LNCaP clone FGC (cell line): ENCODE results near the gene PAM.

Experiments used
- DNase-seq: peaks from one replicate; pipeline ENCODE4 v3.0.0-alpha.2; 2011; ENCODE audit warnings: low read depth
- H3K4me3 ChIP-seq: 2 replicates; pipeline ENCODE4 v1.5.1; 2011; ENCODE audit warnings: mild to moderate bottlenecking, low read depth, low read length, control low read depth
- CTCF ChIP-seq: IDR thresholded peaks from 2 replicates; pipeline ENCODE4 v1.5.1; 2012; ENCODE audit warnings: mild to moderate bottlenecking; ENCODE audit not compliant: control insufficient read depth, insufficient read depth; ENCODE audit errors: extremely low read depth

The PAM gene

GRCh38 chr5:102850503-102850902 lies 95.4 kb downstream of the PAM start:
- TF ChIP-seq CTCF, result no peak
- DNase-seq, result no peak
- no peak overlapping the region for H3K4me3 ChIP-seq

DNA sequence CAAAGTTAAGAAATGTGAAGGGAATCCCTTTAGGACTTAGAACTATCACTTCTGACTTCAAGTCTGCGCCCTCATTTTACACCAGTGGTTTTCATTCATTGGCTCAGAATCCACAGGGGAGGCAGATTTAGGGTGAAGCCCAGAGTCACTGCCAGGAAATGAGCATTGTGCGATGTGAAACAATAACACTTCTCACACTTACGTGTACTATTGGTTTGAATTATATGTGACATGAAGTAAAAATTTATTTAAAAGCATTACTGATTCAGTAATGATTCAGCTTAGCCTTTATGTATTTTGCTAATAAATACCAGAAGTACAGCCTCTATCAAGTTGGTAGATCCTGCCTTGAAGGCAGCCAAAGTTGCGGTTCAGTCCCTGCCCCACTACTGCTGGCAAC lies 98.6 kb downstream of the PAM start:
- H3K4me3 ChIP-seq, result no peak overlapping the region
- DNase-seq, result no peak
- no peak for TF ChIP-seq CTCF

- H3K4me3 ChIP-seq, result no peak overlapping the region
- no peak for DNase-seq
- TF ChIP-seq CTCF, result no peak
Measured at GRCh38 chr5:102855681-102856388, 100.7 kb downstream of the PAM start.

- no peak overlapping the region for H3K4me3 ChIP-seq
- DNase-seq, result no peak
- TF ChIP-seq CTCF, result no peak
Measured at GRCh38 chr5:102856389-102856777, 101.3 kb downstream of the PAM start.

GRCh38 chr5:102857076-102857818 lies 102.1 kb downstream of the PAM start:
- DNase-seq, result no peak
- no peak overlapping the region for H3K4me3 ChIP-seq
- no peak for TF ChIP-seq CTCF

- H3K4me3 ChIP-seq, result no peak overlapping the region
- no peak for TF ChIP-seq CTCF
- no peak for DNase-seq
Measured at GRCh38 chr5:102858221-102858620, 103.1 kb downstream of the PAM start.
